ENCODE data around the gene C1orf226.

DNA sequence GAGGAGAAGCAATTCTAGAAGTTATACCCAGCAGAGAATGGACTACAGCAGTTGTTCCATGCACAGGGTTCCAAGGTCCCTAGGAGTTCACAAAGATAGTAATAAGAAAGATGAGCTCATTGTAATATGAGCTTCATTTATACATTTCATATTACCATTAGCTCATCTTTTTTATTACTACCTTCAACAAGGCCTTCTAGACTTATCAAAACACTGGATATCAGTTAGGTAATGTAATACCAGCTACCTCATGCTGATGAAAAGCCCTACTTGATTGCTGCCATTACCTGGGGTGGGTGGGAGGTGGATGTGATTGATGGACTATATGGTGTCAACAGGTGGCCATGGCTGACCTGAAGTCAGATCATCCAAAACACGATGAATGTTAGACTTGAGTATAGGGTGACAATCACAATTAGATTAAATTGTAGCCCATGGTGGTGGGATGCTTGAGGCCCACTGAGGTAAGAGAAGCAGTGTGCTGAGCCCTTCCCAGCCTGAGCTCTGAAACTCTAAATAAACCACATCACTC, 39.0 kb upstream of the C1orf226 start:
- TF ChIP-seq, protein P1, sequence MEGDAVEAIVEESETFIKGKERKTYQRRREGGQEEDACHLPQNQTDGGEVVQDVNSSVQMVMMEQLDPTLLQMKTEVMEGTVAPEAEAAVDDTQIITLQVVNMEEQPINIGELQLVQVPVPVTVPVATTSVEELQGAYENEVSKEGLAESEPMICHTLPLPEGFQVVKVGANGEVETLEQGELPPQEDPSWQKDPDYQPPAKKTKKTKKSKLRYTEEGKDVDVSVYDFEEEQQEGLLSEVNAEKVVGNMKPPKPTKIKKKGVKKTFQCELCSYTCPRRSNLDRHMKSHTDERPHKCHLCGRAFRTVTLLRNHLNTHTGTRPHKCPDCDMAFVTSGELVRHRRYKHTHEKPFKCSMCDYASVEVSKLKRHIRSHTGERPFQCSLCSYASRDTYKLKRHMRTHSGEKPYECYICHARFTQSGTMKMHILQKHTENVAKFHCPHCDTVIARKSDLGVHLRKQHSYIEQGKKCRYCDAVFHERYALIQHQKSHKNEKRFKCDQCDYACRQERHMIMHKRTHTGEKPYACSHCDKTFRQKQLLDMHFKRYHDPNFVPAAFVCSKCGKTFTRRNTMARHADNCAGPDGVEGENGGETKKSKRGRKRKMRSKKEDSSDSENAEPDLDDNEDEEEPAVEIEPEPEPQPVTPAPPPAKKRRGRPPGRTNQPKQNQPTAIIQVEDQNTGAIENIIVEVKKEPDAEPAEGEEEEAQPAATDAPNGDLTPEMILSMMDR (IDR thresholded peaks at IDR 0.05): no peak
- TF ChIP-seq ZFX (IDR thresholded peaks at IDR 0.05; ENCODE audit: borderline replicate concordance): no peak

All from 22Rv1 (cell line).